GM19397 (cell line): Measurements from ENCODE around the gene TBC1D22A.
A peak's percentile ranks its signal among the peaks of the same experiment; 100 is the strongest.

Experiments used
- ATAC-seq: cut with Tn5 transposase; IDR thresholded peaks from one replicate; pipeline ENCODE4 v1.9.1; 2021; ENCODE audit warnings: mild to moderate bottlenecking, moderate library complexity; ENCODE audit not compliant: unreplicated experiment

The TBC1D22A gene

DNA sequence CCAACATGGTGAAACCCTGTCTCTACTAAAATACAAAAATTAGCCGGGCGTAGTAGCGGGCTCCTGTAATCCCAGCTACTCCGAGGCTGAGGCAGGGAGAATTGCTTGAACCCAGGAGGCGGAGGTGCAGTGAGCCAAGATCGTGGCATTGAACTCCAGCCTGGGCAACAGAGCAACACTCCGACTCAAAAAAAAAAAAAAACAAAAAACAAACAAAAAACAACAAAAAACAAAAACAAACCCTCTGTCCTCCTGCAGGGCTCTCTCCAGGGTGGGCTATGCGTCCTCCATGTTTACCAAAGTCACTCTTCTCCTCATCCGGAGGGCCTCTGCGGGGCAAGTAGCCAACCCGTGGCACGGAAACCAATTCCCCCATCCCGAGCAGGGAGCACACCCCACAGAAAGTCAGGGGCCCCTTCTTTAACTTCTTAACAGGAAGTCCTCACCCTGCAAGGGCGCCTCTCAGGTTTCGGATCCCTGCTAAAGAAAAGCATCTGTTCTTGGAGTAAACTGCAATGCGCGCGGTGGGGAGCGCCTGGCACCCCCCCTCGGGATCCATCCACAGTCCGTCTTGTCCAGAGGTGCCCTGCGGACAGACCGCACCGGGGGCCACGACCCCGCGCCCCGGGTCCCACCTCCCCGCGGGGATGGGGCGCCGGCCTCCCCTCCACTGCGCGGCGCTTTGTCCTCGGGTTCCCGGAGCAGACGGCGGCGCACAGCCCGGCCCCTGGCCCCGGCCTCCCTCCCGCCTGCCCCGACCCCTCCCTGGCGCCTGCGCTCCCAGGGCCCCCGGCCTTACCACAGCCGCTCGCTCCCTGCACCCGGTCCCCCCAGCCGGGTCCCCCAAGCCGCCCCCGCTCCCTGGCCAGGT lies 25.1 kb upstream of the TBC1D22A start:
- peak; percentile 38 for ATAC-seq

DNA sequence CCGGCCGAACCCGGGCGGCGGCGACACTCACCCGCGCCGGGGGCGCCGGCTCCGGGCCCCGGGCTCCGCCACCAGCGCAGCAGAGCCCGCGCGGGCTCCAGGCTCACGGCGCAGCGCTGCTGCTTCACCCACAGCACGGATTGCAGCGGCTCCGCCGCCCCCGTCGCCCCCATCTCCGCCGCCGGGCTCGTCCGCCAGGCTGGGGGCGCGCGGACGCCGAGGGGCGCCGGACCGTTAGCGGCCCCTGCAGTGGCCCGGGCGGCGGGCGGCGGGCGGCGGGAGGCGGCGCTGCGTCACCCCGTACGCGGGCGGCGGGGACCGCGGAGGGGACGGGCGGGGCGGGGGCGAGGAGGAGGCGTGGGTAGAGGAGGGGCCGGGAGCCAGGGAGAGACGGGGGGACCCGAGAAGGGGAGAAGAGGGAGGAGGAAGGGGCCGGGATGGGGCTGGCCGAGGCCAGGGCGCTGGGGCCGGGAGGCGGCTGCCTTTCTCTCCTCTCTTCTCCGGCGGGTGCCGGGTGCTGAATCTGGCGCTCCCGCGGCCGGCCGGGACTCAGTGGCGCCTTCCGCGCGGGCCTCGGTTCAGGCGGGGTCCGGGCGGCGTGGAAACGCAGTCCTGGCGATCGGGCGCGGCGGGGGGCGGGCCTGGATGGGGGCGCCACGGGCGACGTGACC lies 24.3 kb upstream of the TBC1D22A start, which contains the start of gene CERK:
TSS of gene CERK (minus strand) at position 277 of the 671 bp plus-strand sequence. CDS start at position 173, 104 bp downstream.
- peak; percentile 39 for ATAC-seq

DNA sequence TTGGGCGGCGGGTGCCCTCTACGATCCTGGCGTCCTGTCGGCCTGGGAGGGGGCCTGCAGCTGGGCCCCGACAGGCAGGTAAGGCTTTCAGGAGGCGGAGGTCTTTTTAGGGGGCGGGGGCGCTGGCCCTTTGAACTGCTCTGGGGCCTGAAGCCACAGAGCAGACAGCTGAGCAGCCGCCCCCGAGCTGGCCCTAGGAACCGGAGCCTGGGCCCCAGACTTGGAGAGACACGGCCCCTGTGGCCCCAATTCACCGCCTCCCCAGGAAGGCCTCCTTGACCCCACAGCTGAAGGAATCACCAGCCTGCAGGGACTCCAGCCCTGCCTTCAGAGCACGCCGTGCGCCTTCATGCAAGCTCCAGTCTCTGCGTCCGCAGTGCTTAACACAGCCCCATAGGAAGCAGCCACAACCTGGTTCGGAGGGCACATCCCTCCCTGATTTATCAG lies 23.8 kb upstream of the TBC1D22A start:
- no peak for ATAC-seq

DNA sequence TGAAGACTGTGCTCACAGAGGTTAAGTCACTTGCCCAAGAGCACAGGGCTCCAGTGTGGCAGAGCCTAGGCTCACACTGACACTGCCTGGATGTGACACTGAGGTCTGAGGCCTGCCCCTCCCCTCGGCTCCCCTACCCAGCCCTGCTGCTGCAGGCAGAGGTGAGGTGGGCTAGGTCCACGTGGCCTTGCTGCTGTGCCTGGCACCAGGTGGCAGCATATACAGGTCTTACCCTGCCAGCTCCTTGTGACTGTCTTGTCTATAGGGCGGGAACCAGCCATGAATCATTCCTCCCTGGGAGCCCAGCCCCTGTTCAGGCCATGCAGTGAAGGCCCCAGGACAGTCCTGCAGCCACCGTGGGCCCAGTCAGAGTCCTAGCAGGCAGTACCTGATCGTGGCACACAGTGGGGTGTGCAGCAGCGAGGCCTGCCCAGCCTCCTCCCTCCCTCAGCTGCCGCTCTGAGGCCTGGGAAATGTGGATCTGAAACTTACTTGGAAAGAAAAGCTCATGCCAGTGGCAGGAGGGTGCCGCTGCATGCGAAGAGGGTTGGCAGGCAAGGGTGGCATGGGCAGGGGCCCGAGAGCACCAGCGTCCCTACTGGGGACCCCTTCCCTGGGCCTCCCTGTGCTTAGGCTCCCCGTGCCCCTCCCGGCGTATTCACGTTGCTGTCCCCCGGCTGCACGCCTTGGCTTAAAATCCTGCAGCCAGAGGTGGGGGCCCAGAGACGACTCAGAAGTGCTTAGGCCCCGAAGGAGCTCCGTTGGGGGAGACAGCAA lies 23.2 kb upstream of the TBC1D22A start:
- ATAC-seq, result no peak

DNA sequence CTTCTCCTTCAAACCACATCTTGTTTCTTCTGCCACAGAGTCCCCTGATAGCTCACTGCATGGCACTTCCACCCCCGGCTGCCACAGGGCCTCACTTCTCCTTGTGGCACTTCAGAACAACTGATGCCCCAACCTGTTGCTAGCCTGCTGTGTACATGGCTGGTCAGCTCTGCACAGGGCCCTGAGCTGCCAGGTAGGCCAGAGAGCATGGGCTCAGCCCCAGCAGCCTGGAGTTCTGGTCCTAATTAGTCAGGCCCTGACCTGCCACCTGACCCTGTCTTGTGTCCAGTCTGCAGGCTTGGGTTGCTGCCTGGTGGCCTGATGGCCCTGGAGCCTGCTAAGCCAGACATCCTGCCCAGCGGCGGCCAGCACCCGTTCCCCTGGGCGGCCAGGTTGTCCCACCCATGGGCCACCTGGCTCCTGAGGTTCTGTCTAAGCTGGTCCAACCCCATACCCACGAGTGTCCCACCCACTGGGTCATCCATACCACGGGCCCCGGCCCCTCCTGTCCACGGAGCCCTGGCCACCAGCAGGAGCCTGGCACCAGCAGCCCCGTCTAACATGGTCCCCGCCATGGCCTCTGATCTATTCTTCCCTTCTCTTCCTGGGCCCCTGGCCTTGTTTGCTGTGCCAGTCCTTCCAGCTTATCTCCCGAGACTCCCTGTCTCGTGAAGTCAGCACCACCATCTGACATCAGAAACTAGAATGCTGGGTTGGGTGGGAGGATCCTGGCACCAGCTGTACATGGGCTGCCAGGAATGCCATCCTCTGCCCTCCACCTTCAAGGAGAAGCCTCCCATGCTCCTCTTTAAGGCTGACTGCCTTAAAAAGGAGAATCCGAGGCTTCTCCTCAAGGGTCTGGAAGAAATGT lies 21.3 kb upstream of the TBC1D22A start:
- no peak for ATAC-seq

DNA sequence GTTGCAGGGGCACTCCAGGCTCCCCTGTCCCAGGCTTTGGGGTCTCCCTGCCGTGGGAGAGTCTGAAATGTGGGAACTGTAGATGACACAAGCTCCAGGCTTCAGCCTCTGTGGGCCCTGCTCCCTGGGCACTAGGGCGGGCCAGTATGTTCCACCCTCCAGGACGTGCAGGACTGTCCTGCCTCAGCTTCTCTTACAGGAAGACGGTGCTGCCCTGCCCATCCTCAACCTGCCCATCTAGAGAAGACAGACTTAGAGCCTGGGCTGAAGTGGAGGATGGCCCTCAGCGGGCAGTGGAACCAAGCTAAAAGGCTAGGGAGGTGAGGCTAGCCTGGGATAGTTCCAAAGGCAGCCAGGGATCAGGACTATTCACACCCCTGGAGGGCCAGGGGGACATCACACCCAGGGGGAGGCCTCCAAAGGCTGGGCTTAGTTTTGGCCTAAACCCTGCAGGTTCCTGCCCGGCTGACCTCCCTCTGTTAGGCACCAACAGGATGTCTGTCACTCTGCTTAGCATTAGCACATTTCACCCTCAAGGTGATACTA lies 20.4 kb upstream of the TBC1D22A start:
- no peak for ATAC-seq

DNA sequence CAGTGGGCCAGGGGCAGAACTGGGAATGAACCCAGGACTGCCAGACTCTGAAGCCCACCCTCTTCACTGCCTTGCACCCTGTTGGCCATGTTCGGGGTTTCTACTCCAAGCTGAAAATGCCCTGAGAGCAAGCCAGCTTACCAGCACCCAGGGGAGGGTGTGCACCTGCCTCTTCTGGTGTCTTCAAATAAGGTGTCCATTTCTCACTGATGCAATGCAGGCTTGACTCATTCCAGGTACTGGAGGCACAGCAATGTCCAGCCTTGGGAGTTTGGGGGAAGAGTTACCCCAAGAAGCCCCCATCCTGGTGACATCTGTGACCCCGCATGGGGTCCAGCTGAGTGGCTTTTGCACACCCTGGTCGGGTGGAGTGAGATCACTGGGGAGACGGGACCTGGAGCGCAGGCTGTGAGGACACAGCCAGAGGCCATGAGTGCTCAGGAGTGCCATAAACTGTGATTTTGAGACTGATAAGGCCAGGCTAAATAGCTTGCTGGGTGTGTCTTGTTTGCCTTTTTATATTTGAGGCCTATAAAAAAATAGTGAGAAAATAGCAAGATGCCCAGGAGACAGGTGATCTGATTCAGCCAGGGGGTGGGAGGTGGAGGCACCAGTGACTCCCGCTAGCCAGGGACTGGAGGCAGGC lies 19.8 kb upstream of the TBC1D22A start:
- no peak for ATAC-seq

DNA sequence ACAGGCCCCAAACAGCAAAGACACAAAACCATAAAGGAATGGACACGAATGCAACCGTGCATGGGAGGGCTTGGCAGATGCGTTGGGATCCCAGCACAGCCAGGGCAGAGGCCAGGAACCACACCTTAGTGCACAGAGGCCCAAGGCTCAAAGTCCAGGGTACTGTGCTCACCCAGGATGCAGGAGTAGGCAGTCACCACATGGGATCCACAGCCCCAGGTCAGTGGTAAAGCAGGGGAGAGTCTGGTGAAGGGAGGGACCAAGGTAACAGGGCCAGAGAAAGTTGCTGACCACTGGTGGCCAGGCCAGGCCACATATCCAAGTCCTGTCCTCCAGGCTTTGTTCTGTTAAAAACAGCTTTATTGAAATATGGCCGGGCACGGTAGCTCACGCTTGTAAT lies 17.9 kb upstream of the TBC1D22A start:
- ATAC-seq, result no peak

DNA sequence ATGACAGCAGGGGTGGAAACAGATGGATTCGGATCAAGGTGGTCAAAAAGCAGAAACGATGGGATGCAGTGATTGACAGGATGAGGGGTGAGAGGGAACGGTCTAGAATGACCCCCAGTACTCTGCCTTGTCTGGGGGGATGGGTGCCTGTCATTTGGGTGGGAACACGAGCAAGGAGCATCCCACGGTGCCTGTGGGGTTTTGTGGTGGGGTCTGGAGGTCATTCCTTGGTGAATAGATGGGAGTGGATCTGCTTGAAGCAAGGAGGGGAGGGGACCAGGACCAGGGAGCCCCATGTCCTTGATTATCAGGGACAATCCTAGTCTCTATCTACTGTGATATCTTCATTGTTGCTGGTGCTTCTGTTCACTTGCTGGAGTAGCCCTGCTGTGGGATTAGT lies 16.3 kb upstream of the TBC1D22A start:
- ATAC-seq, result no peak

DNA sequence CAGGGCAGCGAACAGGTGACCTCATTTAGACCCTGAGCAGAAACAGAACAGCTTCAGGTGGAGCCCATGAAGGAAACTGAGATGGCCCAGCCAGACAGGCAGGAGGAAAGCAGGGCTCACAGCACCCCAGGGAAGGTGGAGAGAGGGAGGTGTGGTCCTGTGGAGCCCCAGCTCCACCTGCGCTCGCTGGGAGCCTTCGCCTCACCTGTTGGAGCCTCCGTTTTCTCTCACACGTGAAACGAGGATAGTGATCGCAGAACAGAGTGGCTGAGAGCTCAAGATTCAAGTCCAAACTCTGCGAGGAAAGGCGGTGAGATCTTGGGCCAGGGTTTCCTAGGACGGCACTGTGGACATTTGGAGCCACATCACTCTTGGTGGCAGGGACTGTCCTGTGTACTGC lies 15.8 kb upstream of the TBC1D22A start:
- ATAC-seq, result no peak

DNA sequence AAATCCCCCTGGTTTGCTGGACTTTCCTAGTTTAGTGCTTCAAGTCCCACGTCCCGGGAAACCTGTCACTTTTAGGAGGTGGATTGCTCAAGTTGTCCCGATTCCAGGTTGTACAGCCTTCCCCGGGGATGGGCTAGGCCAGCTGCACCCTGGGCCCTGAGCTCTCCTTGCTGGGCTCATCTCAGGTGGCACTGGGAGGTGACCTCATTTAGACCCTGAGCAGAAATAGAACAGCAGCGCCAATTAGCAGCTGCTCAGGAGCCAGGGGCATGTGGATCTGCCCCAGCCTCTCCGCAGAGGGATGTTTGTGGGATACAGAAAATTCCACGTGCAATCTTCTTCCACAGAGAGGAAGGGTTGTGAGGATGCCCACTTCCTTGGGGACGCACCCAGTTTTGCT lies 14.8 kb upstream of the TBC1D22A start:
- no peak for ATAC-seq

DNA sequence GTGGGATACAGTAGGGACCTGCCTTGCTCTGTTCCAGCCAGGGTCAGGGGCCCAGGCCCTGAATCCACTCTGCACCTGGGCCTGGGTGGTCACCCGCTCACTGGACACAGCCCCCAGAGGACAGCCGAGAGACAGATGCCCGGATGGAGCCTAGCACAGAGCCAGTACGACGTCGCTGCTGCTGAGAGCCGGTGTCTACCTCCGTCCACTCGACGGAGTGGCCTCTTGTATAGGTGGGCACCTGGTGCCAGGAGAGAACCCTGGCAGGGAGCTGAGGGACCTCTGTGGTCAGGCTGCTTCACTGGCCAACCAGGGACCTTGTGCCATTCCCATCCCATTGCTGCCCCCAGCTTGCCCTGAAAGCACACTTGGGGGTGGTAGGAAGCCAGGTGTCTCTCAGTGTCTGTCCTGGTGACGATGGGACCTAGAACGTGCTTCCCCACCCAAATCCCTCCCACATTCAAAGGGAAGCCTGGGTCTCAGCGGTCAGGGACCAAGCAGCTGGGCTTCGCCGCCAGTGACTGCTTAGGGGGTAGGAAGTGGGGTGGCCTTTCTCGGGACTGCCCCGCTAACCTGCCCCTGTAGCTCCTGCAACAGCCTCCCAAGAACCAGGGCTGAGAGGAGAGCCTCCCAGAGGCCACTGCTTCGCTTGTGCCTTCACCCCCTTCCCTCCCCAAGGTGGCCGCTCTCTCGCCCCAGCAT lies 14.1 kb upstream of the TBC1D22A start:
- ATAC-seq, result no peak

DNA sequence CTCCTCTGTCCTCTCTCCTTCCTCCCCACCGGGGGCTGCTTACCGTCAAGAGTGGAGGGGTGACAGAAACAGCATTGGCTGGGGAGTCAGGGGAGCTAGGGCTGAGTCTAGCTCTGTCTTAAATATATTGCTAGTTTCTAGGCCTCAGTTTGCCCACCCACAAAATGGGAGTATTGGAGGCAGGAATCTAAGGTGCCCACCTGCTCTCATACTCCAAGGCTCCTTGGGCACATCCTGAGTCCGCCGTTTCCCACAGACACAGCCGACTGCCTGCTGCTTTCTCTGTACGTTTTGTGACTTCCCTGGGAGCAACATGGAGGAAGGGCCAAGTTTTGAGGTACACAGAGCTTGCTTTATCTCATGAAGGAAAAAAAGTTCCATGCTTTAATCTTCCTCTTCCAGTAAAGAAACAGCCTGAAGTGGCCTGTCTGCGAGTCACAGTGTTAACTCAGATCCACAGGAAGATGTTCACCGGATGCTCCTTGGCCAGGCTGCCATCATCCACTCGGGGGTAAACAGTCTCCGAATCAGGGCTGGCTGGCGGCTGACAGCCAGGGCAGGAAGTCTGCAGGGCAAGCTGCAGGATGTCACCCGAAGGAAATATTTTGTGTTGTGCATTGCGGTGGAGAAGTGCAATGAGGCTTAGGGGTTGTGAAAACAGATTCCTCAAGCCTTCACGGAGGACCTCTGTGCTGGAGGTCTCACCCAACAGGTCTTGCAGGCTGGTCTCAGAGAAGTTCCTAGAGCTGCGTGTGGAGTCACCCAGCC lies 13.4 kb upstream of the TBC1D22A start:
- ATAC-seq, result no peak

DNA sequence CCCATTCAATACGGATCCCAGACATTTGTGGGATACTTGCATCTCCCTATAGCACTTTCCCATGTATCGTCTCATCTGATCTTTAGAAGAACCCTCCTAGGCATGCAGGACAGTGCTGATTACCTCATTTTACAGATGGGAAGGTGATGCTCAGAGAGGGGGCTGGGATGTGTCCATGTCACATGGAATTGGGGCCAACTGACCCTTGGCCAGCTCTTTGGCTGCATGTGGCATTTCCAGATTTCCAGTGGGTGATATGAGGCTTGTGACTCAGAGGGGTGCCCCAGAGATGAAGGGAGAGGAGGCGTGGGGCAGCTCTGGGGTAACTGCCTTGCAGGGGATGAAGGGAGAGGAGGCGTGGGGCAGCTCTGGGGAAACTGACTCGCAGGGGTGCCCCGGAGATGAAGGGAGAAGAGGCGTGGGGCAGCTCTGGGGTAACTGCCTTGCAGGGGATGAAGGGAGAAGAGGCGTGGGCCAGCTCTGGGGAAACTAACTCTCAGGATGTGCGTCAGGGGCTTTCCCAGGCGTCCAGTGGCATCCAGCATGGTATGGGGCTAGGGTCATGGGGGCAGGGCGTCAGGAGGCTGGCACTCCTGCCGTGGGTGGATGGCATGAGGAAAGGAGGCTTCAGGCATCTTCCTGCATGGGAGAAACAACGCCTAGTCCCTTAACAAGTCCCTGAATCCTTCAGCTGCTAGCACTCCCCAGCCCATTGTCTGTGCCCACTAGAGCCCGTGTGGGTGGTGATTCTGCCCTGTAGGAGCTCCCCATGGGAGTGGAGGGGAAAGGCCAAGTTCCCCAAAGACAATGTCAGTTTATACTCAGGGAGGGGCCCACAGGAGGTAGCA lies 12.5 kb upstream of the TBC1D22A start:
- ATAC-seq, result no peak

DNA sequence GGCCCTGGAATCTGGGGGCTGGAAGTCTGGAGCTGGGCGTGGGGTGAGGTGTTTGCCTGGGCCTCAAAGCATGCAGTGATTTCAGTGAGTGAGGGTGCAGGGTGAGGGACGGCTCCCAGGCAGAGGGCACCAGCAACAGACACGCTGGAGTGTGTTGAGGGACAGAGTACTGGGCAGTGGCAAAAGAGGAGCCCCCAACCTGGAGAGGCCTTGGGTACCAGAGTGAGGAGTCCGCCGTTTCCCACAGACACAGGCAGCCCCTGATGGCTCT lies 12.0 kb upstream of the TBC1D22A start:
- ATAC-seq, result no peak

DNA sequence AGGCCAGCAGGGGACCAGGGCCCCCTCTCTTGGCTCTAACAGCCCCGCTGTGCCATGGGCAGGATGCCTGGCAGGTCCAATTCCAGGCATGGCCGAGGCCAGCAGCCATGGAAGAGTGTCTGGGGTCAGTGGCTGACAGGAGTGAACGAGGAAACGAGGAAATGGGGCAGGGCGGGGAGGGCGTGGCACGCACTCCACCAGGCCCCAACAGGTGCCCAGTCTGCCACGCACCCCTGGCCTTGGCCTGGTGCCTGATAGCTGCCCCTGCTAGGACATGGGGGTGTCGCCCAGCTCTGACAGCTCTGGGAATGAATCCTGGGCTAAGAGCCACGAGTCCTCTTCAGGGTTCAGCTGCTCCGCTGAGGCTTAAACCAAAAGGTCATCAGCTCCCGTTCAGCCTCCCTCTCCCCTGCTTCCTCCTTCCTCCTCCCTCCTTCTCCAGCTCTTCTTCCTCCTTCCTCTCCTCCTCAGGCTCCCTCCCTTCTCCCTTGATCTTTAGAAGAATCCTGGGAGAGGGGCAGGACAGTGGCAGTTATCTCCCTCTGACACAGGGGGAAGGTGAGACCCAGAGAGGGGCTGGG lies 11.5 kb upstream of the TBC1D22A start:
- ATAC-seq, result no peak

DNA sequence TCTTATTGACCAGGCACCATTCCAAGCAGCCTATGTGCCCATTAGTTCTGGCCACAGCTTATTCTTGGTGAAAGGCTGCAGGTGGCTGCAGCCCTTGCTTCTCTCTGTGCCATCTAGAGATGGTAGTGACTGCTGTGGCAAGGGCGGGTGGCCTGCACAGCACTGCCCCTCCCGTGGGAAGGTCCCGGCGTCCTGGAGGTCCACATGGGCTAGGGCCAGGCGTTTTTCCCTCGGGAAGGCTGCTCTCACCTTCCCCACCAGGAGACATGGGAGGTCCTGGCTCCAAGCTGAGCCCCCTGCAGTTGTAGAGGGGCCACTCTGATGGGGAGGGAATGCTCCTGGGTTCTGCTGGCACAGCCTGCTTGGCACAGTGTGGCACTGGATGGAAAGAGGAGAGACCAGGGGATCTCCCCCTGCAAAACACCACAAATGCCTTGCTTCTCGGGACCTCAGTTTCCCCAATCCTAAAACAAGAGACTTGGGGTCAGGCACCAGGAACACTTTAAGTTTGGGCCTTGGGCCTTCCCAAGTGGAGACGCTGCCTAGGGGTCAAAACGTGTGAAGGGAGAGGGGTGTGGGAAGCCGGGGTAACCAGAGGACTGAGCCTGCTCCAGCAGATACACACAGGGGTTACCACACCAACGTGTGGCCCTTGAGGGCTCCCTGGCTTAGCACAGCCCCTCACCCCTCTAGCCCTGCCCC lies 10.0 kb upstream of the TBC1D22A start:
- no peak for ATAC-seq
